Measurements from ENCODE around the gene ZIC2.
A peak's percentile ranks its signal among the peaks of the same experiment; 100 is the strongest.

The ZIC2 gene

GRCh38 chr13:99980824-99981734 is 505 bp upstream of the ZIC2 start:
- in situ Hi-C loops (cut with MboI; ENCODE audit: low sequenced_read_pairs): loop anchor here (10.0 kb wide), 1 partner anchor 254 kb away; no protein-coding TSS in a partner anchor
- Histone ChIP-seq H3K36me3 (replicated peaks) (no peaks in the 10 kb centered on the region), H3K9me3 (no peaks in the 10 kb centered on the region), H3K27me3 (ENCODE audit: low read depth) (peaks cover 22% of the 10 kb centered on the region), H3K4me3 (peak overlapping the region; percentile 47), H3K4me1 (peaks cover 9% of the 10 kb centered on the region)
- DNase-seq (ENCODE audit: low spot score in 2 of 2): peak; percentile 69 to 85

- peak in 1 of 2 experiments; percentile 52 for DNase-seq (ENCODE audit: low spot score in 2 of 2)
- Histone ChIP-seq H3K27me3 (ENCODE audit: low read depth) (peaks cover 24% of the 10 kb centered on the region), H3K9me3 (no peaks in the 10 kb centered on the region), H3K4me1 (peaks cover 13% of the 10 kb centered on the region), H3K36me3 (replicated peaks) (no peaks in the 10 kb centered on the region), H3K4me3 (peak overlapping the region; percentile 47)
- in situ Hi-C loops (cut with MboI; ENCODE audit: low sequenced_read_pairs): loop anchor here (10.0 kb wide), 1 partner anchor 253 kb away; no protein-coding TSS in a partner anchor
Observed at GRCh38 chr13:99982036-99982730, 599 bp downstream of the ZIC2 start.

- peaks cover 13% of the 10 kb centered on the region for H3K4me1 ChIP-seq
- in situ Hi-C loops (cut with MboI; ENCODE audit: low sequenced_read_pairs): loop anchor here (10.0 kb wide), 1 partner anchor 252 kb away; no protein-coding TSS in a partner anchor
- peak overlapping the region; percentile 47 for H3K4me3 ChIP-seq
- DNase-seq (ENCODE audit: low spot score in 2 of 2): peak in 1 of 2 experiments; percentile 42
- no peaks in the 10 kb centered on the region for H3K9me3 ChIP-seq
- peaks cover 24% of the 10 kb centered on the region for H3K27me3 ChIP-seq (ENCODE audit: low read depth)
- H3K36me3 ChIP-seq (replicated peaks): no peaks in the 10 kb centered on the region
Observed at GRCh38 chr13:99982731-99983498, 1.3 kb downstream of the ZIC2 start.

- Histone ChIP-seq H3K9me3 (no peaks in the 10 kb centered on the region), H3K36me3 (replicated peaks) (no peaks in the 10 kb centered on the region), H3K27me3 (ENCODE audit: low read depth) (peaks cover 24% of the 10 kb centered on the region), H3K4me3 (peak overlapping the region; percentile 47), H3K4me1 (peaks cover 13% of the 10 kb centered on the region)
- in situ Hi-C loops (cut with MboI; ENCODE audit: low sequenced_read_pairs): loop anchor here (10.0 kb wide), 1 partner anchor 251 kb away; no protein-coding TSS in a partner anchor
- DNase-seq (ENCODE audit: low spot score in 2 of 2): peak in 1 of 2 experiments; percentile 55
Observed at GRCh38 chr13:99983499-99984401, 2.2 kb downstream of the ZIC2 start.

- peaks cover 24% of the 10 kb centered on the region for H3K27me3 ChIP-seq (ENCODE audit: low read depth)
- H3K36me3 ChIP-seq (replicated peaks): no peaks in the 10 kb centered on the region
- no peaks in the 10 kb centered on the region for H3K9me3 ChIP-seq
- in situ Hi-C loops (cut with MboI; ENCODE audit: low sequenced_read_pairs): loop anchor here (10.0 kb wide), 1 partner anchor 250 kb away; no protein-coding TSS in a partner anchor
- H3K4me1 ChIP-seq: peaks cover 13% of the 10 kb centered on the region
- H3K4me3 ChIP-seq: peak overlapping the region; percentile 47
- DNase-seq (ENCODE audit: low spot score in 2 of 2): peak in 1 of 2 experiments; percentile 50
Observed at GRCh38 chr13:99984461-99985240, 3.1 kb downstream of the ZIC2 start.

GRCh38 chr13:99985241-99985874 is 3.8 kb downstream of the ZIC2 start:
- peak overlapping the region; percentile 47 for H3K4me3 ChIP-seq
- H3K9me3 ChIP-seq: no peaks in the 10 kb centered on the region
- H3K4me1 ChIP-seq: peaks cover 13% of the 10 kb centered on the region
- peak in 1 of 2 experiments; percentile 65 for DNase-seq (ENCODE audit: low spot score in 2 of 2)
- in situ Hi-C loops (cut with MboI; ENCODE audit: low sequenced_read_pairs): loop anchor here (10.0 kb wide), 1 partner anchor 249 kb away; no protein-coding TSS in a partner anchor
- H3K36me3 ChIP-seq (replicated peaks): no peaks in the 10 kb centered on the region
- peaks cover 24% of the 10 kb centered on the region for H3K27me3 ChIP-seq (ENCODE audit: low read depth)

- Histone ChIP-seq H3K9me3 (no peaks in the 10 kb centered on the region), H3K36me3 (replicated peaks) (no peaks in the 10 kb centered on the region), H3K4me1 (peaks cover 13% of the 10 kb centered on the region), H3K27me3 (ENCODE audit: low read depth) (peaks cover 24% of the 10 kb centered on the region), H3K4me3 (peak overlapping the region; percentile 7; the same call in 1 of the 2 replicates)
- in situ Hi-C loops (cut with MboI; ENCODE audit: low sequenced_read_pairs): loop anchor here (10.0 kb wide), 1 partner anchor 249 kb away; no protein-coding TSS in a partner anchor
- DNase-seq (ENCODE audit: low spot score in 2 of 2): no peak
Observed at GRCh38 chr13:99985886-99986527, 4.4 kb downstream of the ZIC2 start.

GRCh38 chr13:99986741-99987140 is 5.2 kb downstream of the ZIC2 start:
- Histone ChIP-seq H3K27me3 (ENCODE audit: low read depth) (peaks cover 24% of the 10 kb centered on the region), H3K9me3 (no peaks in the 10 kb centered on the region), H3K4me1 (peaks cover 13% of the 10 kb centered on the region), H3K36me3 (replicated peaks) (no peaks in the 10 kb centered on the region), H3K4me3 (no peak overlapping the region)
- in situ Hi-C loops (cut with MboI; ENCODE audit: low sequenced_read_pairs): loop anchor here (10.0 kb wide), 1 partner anchor 248 kb away; no protein-coding TSS in a partner anchor
- no peak for DNase-seq (ENCODE audit: low spot score in 2 of 2)

- in situ Hi-C loops (cut with MboI; ENCODE audit: low sequenced_read_pairs): loop anchor here (10.0 kb wide), 1 partner anchor 247 kb away; no protein-coding TSS in a partner anchor
Observed at GRCh38 chr13:99987154-99988019, 5.8 kb downstream of the ZIC2 start.

GRCh38 chr13:99988529-99989275 is 7.1 kb downstream of the ZIC2 start:
- peaks cover 13% of the 10 kb centered on the region for H3K4me1 ChIP-seq
- H3K9me3 ChIP-seq: no peaks in the 10 kb centered on the region
- in situ Hi-C loops (cut with MboI; ENCODE audit: low sequenced_read_pairs): loop anchor here (10.0 kb wide), 1 partner anchor 246 kb away; no protein-coding TSS in a partner anchor
- no peak overlapping the region for H3K4me3 ChIP-seq
- no peaks in the 10 kb centered on the region for H3K36me3 ChIP-seq (replicated peaks)
- no peak for DNase-seq (ENCODE audit: low spot score in 2 of 2)
- H3K27me3 ChIP-seq (ENCODE audit: low read depth): peaks cover 29% of the 10 kb centered on the region

More at GRCh38 chr13:99987154-99988019, 5.8 kb downstream of the ZIC2 start:
- no peak for DNase-seq (ENCODE audit: low spot score in 2 of 2)
- H3K4me1 ChIP-seq: peaks cover 13% of the 10 kb centered on the region
- no peaks in the 10 kb centered on the region for H3K36me3 ChIP-seq (replicated peaks)
- peaks cover 25% of the 10 kb centered on the region for H3K27me3 ChIP-seq (ENCODE audit: low read depth)
- no peaks in the 10 kb centered on the region for H3K9me3 ChIP-seq
- H3K4me3 ChIP-seq: no peak overlapping the region
